ENCODE results near the gene SLC6A7. TPM values are rescaled to one million over a fixed set of nuclear protein-coding genes. Genes with fewer than 3 reads are reported as not detected.

Gene SLC6A7
- not detected for total RNA-seq

DNA sequence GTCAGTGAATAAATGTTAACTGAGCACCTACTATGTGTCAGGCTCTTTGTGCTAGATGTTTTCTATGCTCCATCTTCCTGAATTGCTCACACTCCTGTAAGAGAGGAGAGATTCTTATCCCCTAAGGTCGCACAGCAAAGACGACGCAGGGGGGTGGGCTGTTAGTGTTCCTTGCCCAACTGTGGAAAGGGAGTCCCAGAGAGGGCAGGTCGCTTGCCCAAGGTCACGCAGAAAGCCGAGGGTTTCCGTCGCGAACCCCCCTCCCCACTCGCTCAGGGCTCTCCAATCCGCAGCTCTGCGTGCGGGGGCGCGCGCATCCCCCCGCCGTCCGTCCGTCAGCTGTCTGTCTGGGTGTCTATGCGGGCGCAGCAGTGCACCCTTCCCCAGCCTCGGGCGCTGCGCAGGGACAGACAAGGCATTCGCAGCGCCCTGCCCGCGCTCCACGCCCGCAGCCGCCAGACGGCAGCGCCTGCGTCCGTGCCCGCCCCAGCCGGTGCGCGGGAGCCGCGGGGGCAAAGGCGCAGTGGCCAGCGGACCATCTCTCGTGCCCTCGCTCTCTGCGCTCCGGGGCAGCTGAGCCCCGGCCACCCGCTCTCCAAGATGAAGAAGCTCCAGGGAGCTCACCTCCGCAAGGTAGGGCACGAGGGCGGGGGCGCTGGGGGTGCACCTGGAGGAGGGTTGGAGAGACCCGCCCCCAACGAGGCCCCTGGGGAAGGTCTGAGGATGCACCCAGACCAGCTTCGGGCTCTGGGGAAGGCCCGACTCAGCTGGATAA is at the start of gene SLC6A7:
SLC6A7 (plus strand) TSS at position 335 of the 775 bp plus-strand sequence; CDS start at position 601, 266 bp downstream.
- no peaks in the 10 kb centered on the region for H3K36me3 Mint-ChIP-seq
- ATAC-seq (no peak), DNase-seq (ENCODE audit: low spot score) (no peak)
- no peaks in the 10 kb centered on the region for H3K4me1 Mint-ChIP-seq (ENCODE audit: low read depth in 2 of 2)
- no peak within 1 kb of the TSS for H3K4me3 Mint-ChIP-seq
- H3K9me3 Mint-ChIP-seq: no peaks in the 10 kb centered on the region
- peaks cover 9 to 19% of the 10 kb centered on the region in 2 donors for H3K27me3 Mint-ChIP-seq
- no peak within 1 kb of the TSS for H3K27ac Mint-ChIP-seq

DNA sequence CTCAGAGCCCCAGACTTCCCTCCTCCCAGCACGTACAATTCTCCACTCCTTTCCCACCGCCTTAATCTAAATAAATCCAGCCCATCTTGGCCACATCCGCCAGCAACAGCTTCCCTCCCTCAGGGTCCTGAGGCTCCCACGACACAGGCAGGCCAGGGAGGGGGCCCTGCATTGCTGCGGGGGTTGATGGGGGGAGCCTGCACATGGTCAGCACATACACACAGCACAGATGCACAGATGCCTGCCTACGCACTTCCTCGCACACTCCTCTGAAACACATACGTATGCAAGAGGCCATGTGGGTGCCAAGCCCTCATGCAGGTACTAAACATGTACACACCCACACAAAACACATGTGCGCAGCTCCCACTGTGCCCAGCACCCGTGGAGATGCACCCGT is 49.0 kb upstream of the SLC6A7 start:
- H3K4me3 Mint-ChIP-seq: no peak overlapping the region
- DNase-seq (ENCODE audit: low spot score): no peak
- no peaks in the 10 kb centered on the region for H3K9me3 Mint-ChIP-seq
- ATAC-seq: no peak
- no peaks in the 10 kb centered on the region for H3K36me3 Mint-ChIP-seq
- no peak overlapping the region for H3K27ac Mint-ChIP-seq
- no peaks in the 10 kb centered on the region for H3K27me3 Mint-ChIP-seq
- peaks cover 28 to 39% of the 10 kb centered on the region in 2 donors for H3K4me1 Mint-ChIP-seq (ENCODE audit: low read depth in 2 of 2)

DNA sequence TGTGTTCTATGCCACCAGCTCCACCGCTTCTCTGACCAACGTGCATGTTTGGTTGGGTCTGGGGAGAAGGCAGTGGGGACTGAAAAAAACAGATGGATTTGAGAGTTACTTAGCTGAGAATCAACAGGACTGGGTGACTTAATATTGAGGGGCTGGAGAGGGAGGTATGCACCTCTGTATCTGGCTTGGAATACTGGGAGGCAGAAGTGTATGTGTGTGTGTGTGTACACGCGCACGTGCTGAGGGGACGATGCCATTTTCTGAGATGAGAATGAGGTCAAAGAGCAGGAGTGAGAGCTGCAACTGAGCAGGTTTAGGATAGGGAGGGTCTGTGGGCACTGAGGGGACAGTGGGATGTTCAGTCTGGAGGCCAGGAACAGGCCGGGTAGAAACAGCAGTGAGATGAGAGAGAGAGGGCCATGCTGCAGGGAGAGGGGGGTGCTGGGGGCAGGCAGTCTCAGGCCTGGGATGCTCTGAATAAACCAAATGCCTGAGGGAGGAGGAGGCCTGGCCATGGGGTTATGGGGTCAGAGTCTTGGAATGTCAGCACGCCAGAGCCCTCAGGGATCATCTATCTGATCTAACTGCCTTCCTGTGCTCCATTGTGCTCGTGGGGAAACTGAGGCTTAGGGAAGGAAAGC is 48.2 kb upstream of the SLC6A7 start:
- Mint-ChIP-seq H3K36me3 (no peaks in the 10 kb centered on the region), H3K27me3 (no peaks in the 10 kb centered on the region), H3K4me3 (no peak overlapping the region), H3K27ac (no peak overlapping the region), H3K9me3 (no peaks in the 10 kb centered on the region), H3K4me1 (ENCODE audit: low read depth in 2 of 2) (peaks cover 32 to 42% of the 10 kb centered on the region in 2 donors)
- ATAC-seq (no peak), DNase-seq (ENCODE audit: low spot score) (no peak)

DNA sequence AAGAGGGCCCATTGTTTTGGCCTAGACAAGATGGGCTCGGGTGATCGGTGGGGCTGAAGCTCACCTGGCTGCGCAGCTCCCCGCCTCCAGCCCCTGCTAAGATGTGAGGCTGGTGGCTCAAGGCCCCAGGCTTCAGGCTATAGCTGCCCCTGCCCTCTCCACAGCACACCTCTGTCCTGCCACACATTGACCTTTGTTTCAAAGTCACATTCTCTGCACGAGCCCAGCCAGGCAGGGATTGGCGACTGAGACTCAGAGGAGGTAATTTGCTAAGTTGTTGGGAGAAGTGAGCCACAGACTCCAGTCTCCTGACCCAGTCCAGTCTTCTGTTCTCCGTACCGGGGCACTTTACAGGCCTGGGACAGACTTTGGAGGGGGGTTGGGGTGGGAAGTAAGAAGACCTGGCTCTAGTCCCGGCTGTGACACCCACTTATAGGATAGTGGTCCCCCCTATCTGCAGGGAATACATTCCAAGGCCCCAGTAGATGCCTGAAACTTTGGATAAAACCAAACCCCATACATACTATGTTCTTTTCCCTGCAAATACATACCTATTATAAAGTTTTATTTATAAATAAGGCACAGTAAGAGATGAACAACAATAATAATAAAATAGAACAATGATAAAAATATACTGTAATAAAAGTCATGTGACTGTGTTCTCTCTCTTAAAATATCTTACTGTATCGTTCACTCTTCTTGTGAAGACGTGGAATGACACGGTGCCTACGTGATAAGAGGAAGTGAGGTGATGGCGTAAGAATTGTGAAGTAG is 47.5 kb upstream of the SLC6A7 start:
- Mint-ChIP-seq H3K4me1 (ENCODE audit: low read depth in 2 of 2) (peaks cover 34 to 42% of the 10 kb centered on the region in 2 donors), H3K27ac (peak overlapping the region; percentile 52 to 69), H3K9me3 (no peaks in the 10 kb centered on the region), H3K27me3 (no peaks in the 10 kb centered on the region), H3K4me3 (peak overlapping the region; percentile 3), H3K36me3 (no peaks in the 10 kb centered on the region)
- no peak for ATAC-seq
- no peak for DNase-seq (ENCODE audit: low spot score)

DNA sequence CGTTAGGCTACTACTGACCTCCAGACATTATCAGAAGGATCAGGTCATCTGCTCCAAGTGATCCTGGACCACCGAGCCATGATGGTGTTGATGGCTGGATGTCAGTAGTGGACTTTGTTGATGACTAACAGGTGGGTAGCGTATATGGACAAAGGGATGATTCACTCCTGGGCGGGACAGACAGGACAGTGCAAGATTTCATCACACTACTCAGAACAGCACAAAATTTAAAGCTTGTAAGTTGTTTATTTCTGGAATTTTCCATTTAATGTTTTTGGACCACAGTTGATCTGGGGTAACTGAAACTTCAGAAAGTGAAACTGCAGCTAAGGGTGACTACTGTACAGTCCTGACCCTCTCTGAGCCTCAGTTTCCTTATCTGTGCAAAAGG is 46.9 kb upstream of the SLC6A7 start:
- H3K36me3 Mint-ChIP-seq: no peaks in the 10 kb centered on the region
- ATAC-seq (peak; percentile 10 to 33), DNase-seq (ENCODE audit: low spot score) (no peak)
- H3K4me1 Mint-ChIP-seq (ENCODE audit: low read depth in 2 of 2): peaks cover 34 to 47% of the 10 kb centered on the region in 2 donors
- peak overlapping the region; percentile 52 to 69 for H3K27ac Mint-ChIP-seq
- peak overlapping the region; percentile 3 for H3K4me3 Mint-ChIP-seq
- no peaks in the 10 kb centered on the region for H3K9me3 Mint-ChIP-seq
- H3K27me3 Mint-ChIP-seq: no peaks in the 10 kb centered on the region

DNA sequence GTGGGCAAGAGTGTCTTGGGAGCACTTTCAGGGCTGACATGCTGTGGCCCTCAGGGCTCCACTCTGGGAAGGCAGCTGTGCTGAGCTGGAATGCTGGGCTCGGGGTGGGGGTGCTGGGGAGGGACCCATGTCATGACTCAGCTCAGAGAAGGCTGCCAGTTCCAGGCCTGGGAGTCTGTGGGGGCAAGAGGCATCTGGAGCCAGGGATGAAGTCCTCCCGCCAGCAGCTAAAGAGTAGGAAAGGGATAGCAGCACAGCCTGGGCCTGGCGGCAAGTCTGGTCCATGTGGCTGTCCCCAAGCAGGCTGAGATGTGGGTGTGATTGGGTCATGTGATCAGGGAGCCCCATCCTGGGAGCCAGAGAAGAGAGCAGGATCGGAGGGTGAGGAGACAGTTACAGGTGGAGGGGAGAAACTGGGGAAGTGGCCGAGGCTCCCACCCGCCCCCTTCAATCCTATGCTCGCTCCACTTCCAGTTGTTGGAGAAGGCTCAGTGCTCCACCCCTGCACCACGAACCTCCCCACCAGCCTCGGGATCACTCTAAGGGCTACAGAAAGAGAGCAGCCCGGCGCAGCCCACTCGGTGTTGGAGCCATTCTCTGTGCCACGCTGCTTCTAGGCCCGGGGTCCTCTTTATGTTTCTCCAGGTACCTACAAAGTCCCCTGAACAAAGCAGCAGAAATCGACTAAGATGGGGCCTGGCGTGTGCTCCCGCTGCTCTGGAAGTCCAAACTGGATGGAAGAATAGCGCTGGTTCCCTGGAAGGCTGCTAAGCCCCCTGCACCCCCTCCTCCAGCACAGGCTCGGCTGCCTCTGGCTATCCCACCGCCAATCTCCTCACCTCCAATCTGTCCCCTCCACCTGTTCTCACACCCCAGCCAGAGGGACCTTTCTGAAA is 46.3 kb upstream of the SLC6A7 start:
- Mint-ChIP-seq H3K36me3 (no peaks in the 10 kb centered on the region), H3K4me3 (peak overlapping the region; percentile 10), H3K4me1 (ENCODE audit: low read depth in 2 of 2) (peaks cover 38 to 54% of the 10 kb centered on the region in 2 donors), H3K27me3 (no peaks in the 10 kb centered on the region), H3K9me3 (no peaks in the 10 kb centered on the region), H3K27ac (peak overlapping the region; percentile 52 to 69)
- ATAC-seq (no peak), DNase-seq (ENCODE audit: low spot score) (no peak)

DNA sequence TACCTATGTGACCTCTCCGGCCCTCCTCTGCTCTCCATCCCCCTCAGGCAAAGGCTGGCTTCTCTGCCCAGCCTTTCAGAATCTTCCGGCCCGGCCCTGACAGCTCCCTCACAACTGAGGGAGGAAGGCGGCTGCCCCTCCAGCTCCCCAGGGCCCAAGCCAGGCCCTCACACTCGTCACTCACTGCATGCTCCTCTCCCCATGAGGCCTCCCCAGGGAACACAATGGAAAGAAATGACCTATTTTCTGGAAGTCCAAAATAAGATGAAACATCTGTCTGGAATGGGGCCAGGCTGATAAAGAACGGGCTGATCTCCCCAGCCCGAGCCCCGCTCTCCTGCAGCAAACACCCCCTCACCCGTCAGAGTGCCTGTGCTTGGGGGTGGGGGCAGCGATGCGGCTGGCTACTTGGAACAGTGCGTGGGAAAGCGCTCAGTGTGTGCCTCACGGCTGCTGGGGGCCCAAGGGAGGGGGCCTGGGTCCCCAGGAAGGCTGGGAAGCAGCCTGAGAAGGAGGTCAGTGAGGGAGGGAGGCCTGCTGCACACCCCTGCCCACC is 45.5 kb upstream of the SLC6A7 start:
- H3K27me3 Mint-ChIP-seq: no peaks in the 10 kb centered on the region
- H3K9me3 Mint-ChIP-seq: no peaks in the 10 kb centered on the region
- H3K4me1 Mint-ChIP-seq (ENCODE audit: low read depth in 2 of 2): peaks cover 43 to 61% of the 10 kb centered on the region in 2 donors
- H3K4me3 Mint-ChIP-seq: peak overlapping the region; percentile 2
- no peak for DNase-seq (ENCODE audit: low spot score)
- no peaks in the 10 kb centered on the region for H3K36me3 Mint-ChIP-seq
- H3K27ac Mint-ChIP-seq: peak overlapping the region; percentile 63 to 69
- no peak for ATAC-seq

DNA sequence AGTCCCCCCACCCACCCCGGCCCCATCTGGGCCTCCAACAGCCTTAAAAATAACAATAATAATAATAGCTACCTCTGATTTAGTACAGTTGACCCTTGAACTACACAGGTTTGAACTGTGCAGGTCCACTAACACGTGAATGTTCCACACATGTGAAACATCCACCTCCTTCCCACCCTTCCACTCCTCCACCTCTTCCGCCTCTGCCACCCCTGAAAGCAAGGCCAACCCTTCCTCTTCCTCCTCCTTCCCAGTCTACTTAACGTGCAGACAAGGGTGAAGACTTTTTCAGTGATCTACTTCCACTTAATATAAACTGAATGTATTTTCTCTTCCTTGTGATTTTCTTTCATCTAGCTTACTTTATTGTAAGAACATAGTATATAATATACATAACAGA is 45.0 kb upstream of the SLC6A7 start:
- Mint-ChIP-seq H3K36me3 (no peaks in the 10 kb centered on the region), H3K27ac (peak overlapping the region; percentile 63 to 69), H3K4me3 (peak overlapping the region; percentile 26), H3K9me3 (no peaks in the 10 kb centered on the region), H3K27me3 (no peaks in the 10 kb centered on the region), H3K4me1 (ENCODE audit: low read depth in 2 of 2) (peaks cover 49 to 67% of the 10 kb centered on the region in 2 donors)
- ATAC-seq (no peak), DNase-seq (ENCODE audit: low spot score) (no peak)

DNA sequence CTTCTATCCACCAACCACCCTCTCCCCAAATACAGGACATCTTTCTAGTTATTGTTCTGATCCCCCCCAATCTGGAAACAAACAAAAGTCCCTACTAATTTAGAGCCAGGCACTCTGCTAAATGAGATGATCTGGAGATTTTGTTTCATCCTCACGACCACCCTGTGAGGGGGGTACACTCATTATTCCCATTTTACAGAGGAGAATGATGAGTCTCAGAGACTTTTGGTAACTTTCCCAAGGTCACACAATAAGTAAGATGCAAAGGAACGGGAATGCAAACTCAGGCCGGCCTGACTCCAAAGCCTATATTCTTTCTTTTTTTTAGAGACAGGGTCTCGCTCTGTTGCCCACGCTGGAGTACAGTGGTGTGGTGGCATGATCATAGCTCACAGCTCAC is 43.6 kb upstream of the SLC6A7 start:
- DNase-seq (ENCODE audit: low spot score): no peak
- no peak for ATAC-seq
- no peaks in the 10 kb centered on the region for H3K27me3 Mint-ChIP-seq
- no peak overlapping the region for H3K27ac Mint-ChIP-seq
- H3K4me1 Mint-ChIP-seq (ENCODE audit: low read depth in 2 of 2): peaks cover 47 to 56% of the 10 kb centered on the region in 2 donors
- no peaks in the 10 kb centered on the region for H3K36me3 Mint-ChIP-seq
- no peaks in the 10 kb centered on the region for H3K9me3 Mint-ChIP-seq
- H3K4me3 Mint-ChIP-seq: no peak overlapping the region

DNA sequence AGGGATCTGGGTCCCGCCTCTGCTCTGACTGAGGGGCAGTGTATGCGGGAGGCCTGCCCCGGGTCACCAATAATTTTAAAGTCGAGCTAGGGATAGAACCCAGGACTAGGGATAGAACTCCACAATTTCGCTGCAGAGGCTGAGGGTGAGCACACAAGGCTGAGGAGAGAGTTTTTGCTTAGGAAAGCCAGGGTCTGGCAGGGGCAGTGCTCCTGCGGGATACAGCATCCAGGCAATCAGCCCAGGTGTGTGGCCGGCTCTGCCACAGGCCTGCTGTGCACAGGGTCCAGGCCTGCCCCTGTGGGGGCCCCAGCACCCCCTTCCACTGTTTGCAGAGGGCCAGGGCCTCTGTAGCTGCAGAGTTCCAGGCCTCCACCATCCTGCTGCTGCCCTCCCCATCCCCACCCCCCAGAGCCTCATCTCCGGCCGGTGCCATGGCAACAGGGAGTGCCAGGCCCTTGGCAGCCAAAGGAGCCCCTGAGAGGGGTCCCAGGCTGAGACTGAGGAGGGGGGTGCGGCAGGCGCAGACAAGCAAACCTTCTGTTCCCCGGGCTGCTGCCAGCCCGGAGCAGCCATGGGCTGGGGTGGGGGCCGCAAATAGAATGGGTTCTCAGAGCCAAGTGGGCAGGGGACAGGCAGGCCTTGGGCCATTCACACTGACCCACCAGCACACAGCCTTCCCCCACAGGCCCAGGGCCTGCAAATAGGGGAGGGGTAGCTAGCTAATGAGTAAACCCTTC is 42.8 kb upstream of the SLC6A7 start:
- Mint-ChIP-seq H3K4me3 (no peak overlapping the region), H3K4me1 (ENCODE audit: low read depth in 2 of 2) (peaks cover 43 to 50% of the 10 kb centered on the region in 2 donors), H3K9me3 (no peaks in the 10 kb centered on the region), H3K27ac (no peak overlapping the region), H3K36me3 (no peaks in the 10 kb centered on the region), H3K27me3 (no peaks in the 10 kb centered on the region)
- ATAC-seq: no peak
- DNase-seq (ENCODE audit: low spot score): no peak

DNA sequence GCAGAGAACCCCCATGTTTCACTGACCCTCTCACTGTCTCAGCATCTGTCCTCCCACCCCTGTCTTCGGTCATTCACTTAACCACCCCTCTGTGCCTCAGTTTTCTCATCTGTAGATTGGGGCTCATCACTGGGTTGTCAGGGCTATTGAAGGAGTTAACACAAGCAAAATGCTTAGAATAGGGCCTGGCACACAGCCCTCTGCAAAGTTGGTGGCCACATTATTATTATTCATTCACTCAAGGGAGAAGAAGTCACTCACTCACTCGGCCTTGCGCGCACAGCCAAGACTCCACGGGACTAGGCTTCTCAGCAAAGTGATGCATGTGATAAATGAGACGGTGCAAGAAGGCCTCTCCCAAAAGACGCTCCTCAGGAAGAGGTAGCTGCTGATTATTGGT is 42.2 kb upstream of the SLC6A7 start:
- Mint-ChIP-seq H3K4me1 (ENCODE audit: low read depth in 2 of 2) (peaks cover 48 to 55% of the 10 kb centered on the region in 2 donors), H3K27me3 (no peaks in the 10 kb centered on the region)

DNA sequence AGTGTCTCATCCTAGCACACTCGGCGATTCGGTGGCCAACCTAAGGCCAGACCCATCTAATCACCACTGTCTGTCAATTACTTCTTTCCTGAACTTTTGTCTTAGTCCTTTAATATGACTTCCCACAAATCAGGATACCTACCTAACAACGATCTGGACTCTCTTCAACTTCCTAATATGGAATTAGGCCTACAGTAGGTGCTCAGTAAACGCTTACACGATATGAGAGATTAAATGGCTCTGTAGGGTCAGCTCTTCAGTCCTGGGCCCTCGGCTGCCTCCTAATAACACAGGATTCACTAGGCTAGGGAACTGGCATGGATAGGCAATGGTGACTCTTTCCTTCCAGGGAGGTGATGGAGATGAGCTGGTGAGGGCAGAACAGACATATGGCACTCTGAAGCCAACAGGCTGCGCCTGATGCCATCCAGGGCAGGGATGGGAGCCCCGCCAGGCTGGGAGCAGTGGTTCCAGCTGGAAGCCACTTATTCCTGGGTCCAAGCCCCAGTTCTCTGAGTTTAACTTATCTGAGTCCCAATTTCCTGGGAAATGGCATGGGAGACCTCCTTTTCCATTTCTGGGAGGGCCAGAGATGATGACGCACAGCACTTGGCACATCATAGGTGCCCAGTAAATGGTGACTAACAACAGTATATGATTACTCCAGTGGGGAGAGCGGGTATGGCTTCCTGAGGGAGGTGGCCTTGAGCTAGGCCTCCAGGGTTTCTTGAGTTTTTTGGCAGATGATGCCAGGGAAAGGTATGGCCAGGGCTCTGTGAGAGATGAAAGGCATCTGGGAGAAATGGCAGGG is 41.5 kb upstream of the SLC6A7 start:
- peak overlapping the region; percentile 24 for H3K4me3 Mint-ChIP-seq
- no peaks in the 10 kb centered on the region for H3K36me3 Mint-ChIP-seq
- H3K27ac Mint-ChIP-seq: peak overlapping the region; percentile 56 to 81
- no peaks in the 10 kb centered on the region for H3K9me3 Mint-ChIP-seq
- H3K4me1 Mint-ChIP-seq (ENCODE audit: low read depth in 2 of 2): peaks cover 44 to 50% of the 10 kb centered on the region in 2 donors
- no peak for ATAC-seq
- H3K27me3 Mint-ChIP-seq: no peaks in the 10 kb centered on the region
- no peak for DNase-seq (ENCODE audit: low spot score)

More for the DNA sequence above, 42.2 kb upstream of the SLC6A7 start:
- ATAC-seq (no peak), DNase-seq (ENCODE audit: low spot score) (no peak)
- peak overlapping the region in 1 of 2 donors; percentile 56 for H3K27ac Mint-ChIP-seq
- no peaks in the 10 kb centered on the region for H3K9me3 Mint-ChIP-seq
- no peaks in the 10 kb centered on the region for H3K36me3 Mint-ChIP-seq
- H3K4me3 Mint-ChIP-seq: no peak overlapping the region

Measured in natural killer cell treated with Interleukin-12 subunit alpha and Interleukin-12 subunit beta and Interleukin-15 and Interleukin-18, amount 100 ng/mL, for 72 hours (primary cell).